Spleen (tissue), 7 donors: ENCODE data around the gene BRD3.
A peak's percentile ranks its signal among the peaks of the same experiment; 100 is the strongest.

Experiments
- CTCF ChIP-seq, 11 experiments: fragments of 200-600 bp in 7 of 11; fragments of 450-650 bp in 4 of 11; sonication (generic) in 4 of 11; IDR thresholded peaks in 8 of 11; conservative IDR thresholded peaks in 3 of 11; 1 replicate in 7 of 11; 2 replicates in 4 of 11; pipeline versions ENCODE4 v1.4.0 to v1.8.0; 2016 to 2021; ENCODE audit warnings: antibody characterized with exemption in 11 of 11, inconsistent platforms in 4 of 11, mild to moderate bottlenecking in 1 of 11
- POLR2A ChIP-seq, 3 donors: fragments of 450-650 bp; IDR thresholded peaks; one replicate each; pipeline ENCODE4 v1.5.1; 2017; ENCODE audit warnings: antibody characterized with exemption in 3 of 3, mild to moderate bottlenecking in 1 of 3
- POLR2AphosphoS5 ChIP-seq, 3 donors: sonication (generic); formaldehyde crosslinking; IDR thresholded peaks; one replicate each; pipeline ENCODE4 v1.5.1; 2017; ENCODE audit warnings: antibody characterized with exemption in 3 of 3
- donor health status: DM: no; HTN: no; CAD: no; lungs with moderate emphysema.
- donor health status: DM: no; HTN: no; CAD: no.
- donor health status: DM: no; HTN: no; CAD: no.

DNA sequence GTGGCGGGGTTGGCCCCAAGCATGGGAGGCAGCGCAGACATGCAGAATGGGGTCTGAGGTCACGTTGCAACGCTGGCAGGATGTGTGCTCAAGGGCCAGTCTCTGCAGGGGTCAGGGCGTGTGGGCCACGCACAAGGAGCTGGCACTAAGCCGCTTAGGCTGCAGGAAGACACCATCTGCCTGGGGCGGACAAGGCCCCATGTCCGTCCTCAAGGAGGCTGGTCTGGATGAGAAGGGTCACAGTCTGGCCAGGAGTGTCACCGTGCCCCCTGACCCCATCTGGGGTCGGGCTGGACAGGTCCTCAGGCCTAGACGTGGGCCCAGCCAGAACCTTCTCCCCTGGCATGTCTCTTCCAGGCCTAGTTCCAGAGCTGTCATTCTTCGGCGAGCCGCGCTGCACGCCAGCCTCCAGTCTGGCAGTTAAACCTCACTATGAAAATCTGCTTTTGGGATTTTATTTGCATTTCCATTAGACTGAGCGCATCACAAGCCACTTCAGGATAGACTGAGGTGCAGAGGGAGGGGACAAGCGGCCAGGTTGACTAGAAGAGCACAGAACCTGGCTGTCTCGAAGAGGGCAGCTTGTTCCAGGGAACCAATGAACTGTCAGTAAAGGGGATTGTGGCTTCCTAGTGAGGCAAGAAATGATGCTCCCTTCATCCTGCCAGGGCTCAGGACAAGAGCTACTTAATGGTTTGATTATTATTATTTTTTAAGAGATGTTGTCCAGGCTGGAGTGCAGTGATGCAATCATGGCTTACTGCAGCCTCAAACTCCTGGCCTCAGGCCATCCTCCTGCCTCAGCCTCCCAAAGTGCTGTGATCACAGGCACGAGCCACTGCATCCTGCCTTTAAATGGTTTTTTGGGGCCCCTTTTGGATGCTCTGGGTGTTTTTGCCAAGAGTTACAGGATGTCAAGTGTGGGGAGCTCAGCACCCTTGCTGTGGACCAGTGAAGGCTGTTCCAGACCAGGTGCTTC, 38.3 kb downstream of the BRD3 start:
- no peak for TF ChIP-seq CTCF (IDR thresholded peaks at IDR 0.05 in 8 of 11, conservative IDR thresholded peaks at IDR 0.05 in 3 of 11)
- no peak for TF ChIP-seq POLR2A (IDR thresholded peaks at IDR 0.05)
- TF ChIP-seq POLR2AphosphoS5 (IDR thresholded peaks at IDR 0.05): peak in 2 of 3 donors; percentile 35 to 75
